ENCODE data around the gene SP4.

SP4 gene

GRCh38 chr7:21480693-21481403 lies 53.0 kb downstream of the SP4 start:
- Histone ChIP-seq H3K4me3 (replicated peaks; ENCODE audit: low read depth, low read length) (no peak overlapping the region), H3K36me3 (ENCODE audit: control insufficient read depth, insufficient read depth, low read length) (no peaks in the 10 kb centered on the region; the same call in none of the 2 replicates), H3K27me3 (replicated peaks; ENCODE audit: control insufficient read depth, insufficient read depth, low read length) (no peaks in the 10 kb centered on the region)
- no peak for DNase-seq (ENCODE audit: extremely low read depth, insufficient read length)
- TF ChIP-seq CTCF (IDR thresholded peaks at IDR 0.05; ENCODE audit: insufficient read depth, low read length, poor library complexity, severe bottlenecking): no peak

- no peak for DNase-seq (ENCODE audit: extremely low read depth, insufficient read length)
- no peak for TF ChIP-seq CTCF (IDR thresholded peaks at IDR 0.05; ENCODE audit: insufficient read depth, low read length, poor library complexity, severe bottlenecking)
- Histone ChIP-seq H3K36me3 (ENCODE audit: control insufficient read depth, insufficient read depth, low read length) (no peaks in the 10 kb centered on the region), H3K27me3 (replicated peaks; ENCODE audit: control insufficient read depth, insufficient read depth, low read length) (no peaks in the 10 kb centered on the region), H3K4me3 (replicated peaks; ENCODE audit: low read depth, low read length) (no peak overlapping the region)
These were observed 58.6 kb downstream of the SP4 start for GRCh38 chr7:21486511-21486910.

GRCh38 chr7:21495731-21496130 lies 67.8 kb downstream of the SP4 start:
- H3K4me3 ChIP-seq (replicated peaks; ENCODE audit: low read depth, low read length): no peak overlapping the region
- no peak for DNase-seq (ENCODE audit: extremely low read depth, insufficient read length)
- no peak for TF ChIP-seq CTCF (IDR thresholded peaks at IDR 0.05; ENCODE audit: insufficient read depth, low read length, poor library complexity, severe bottlenecking)
- no peaks in the 10 kb centered on the region for H3K27me3 ChIP-seq (replicated peaks; ENCODE audit: control insufficient read depth, insufficient read depth, low read length)
- H3K36me3 ChIP-seq (ENCODE audit: control insufficient read depth, insufficient read depth, low read length): no peaks in the 10 kb centered on the region; the same call in 1 of the 2 replicates

GRCh38 chr7:21497072-21497471 lies 69.2 kb downstream of the SP4 start:
- TF ChIP-seq CTCF (IDR thresholded peaks at IDR 0.05; ENCODE audit: insufficient read depth, low read length, poor library complexity, severe bottlenecking): no peak

GRCh38 chr7:21500117-21500832 lies 72.4 kb downstream of the SP4 start:
- H3K27me3 ChIP-seq (replicated peaks; ENCODE audit: control insufficient read depth, insufficient read depth, low read length): no peaks in the 10 kb centered on the region
- H3K4me3 ChIP-seq (replicated peaks; ENCODE audit: low read depth, low read length): no peak overlapping the region
- no peak for TF ChIP-seq CTCF (IDR thresholded peaks at IDR 0.05; ENCODE audit: insufficient read depth, low read length, poor library complexity, severe bottlenecking)
- no peak for DNase-seq (ENCODE audit: extremely low read depth, insufficient read length)
- no peaks in the 10 kb centered on the region; the same call in 1 of the 2 replicates for H3K36me3 ChIP-seq (ENCODE audit: control insufficient read depth, insufficient read depth, low read length)

More at GRCh38 chr7:21497072-21497471, 69.2 kb downstream of the SP4 start:
- DNase-seq (ENCODE audit: extremely low read depth, insufficient read length): no peak
- Histone ChIP-seq H3K27me3 (replicated peaks; ENCODE audit: control insufficient read depth, insufficient read depth, low read length) (no peaks in the 10 kb centered on the region), H3K36me3 (ENCODE audit: control insufficient read depth, insufficient read depth, low read length) (no peaks in the 10 kb centered on the region; the same call in 1 of the 2 replicates), H3K4me3 (replicated peaks; ENCODE audit: low read depth, low read length) (no peak overlapping the region)

Data from GM06990 (cell line).